Measurements from ENCODE around the gene IMPDH2. TPM values are rescaled to one million over a fixed set of nuclear protein-coding genes. Genes with fewer than 3 reads are reported as not detected.

The IMPDH2 gene
- total RNA-seq, 1 experiment from 2014 or later: 576 TPM

DNA sequence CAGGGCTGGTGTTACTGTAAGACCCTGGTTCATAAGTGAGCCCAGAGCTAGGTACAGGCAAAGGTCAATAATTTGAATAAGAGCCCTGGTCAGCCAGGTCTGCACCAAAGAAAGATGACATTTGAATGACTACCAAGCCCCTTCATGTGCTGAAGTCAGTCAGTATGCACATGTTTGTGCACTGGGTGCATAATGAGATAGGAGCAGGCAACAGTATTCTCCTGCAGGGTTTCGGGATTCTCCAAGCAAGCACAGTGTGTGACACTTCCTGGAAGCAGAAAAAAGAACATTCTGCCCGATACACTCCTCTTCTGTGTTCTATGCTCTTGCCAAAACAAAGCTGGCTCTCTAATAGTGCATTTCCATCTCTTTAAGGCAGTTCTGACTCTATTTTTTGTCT is 5.5 kb upstream of the IMPDH2 start:
- no peak overlapping the region for H3K27ac ChIP-seq (ENCODE audit: low read length)
- no TSS peak for BruUV-seq (replicated peaks)
- no peak overlapping the region for H3K9ac ChIP-seq (ENCODE audit: low read length)
- ATAC-seq (no peak), DNase-seq (no peak)
- H3F3A ChIP-seq (ENCODE audit: low read length, unreplicated experiment): peaks cover 8% of the 10 kb centered on the region
- H3K9me3 ChIP-seq (ENCODE audit: low read length): no peaks in the 10 kb centered on the region
- peaks cover 7% of the 10 kb centered on the region; the same call in 1 of the 2 replicates for H3K4me1 ChIP-seq (ENCODE audit: insufficient read depth, low read length)
- 0 out of 2 replicates have a peak, but pooled peaks cover 4% of the 10 kb centered on the region for H4K20me1 ChIP-seq (ENCODE audit: low read length)
- no peaks in the 10 kb centered on the region for H3K27me3 ChIP-seq (ENCODE audit: low read length)
- CTCF ChIA-PET: no interaction called here
- no peak overlapping the region for H2AFZ ChIP-seq (ENCODE audit: low read length)
- H3K36me3 ChIP-seq (ENCODE audit: low read depth, low read length): peaks cover 44% of the 10 kb centered on the region
- no peaks in the 10 kb centered on the region for H3K9me2 ChIP-seq (replicated peaks; ENCODE audit: low read length)
- no peak overlapping the region for H3K4me2 ChIP-seq (ENCODE audit: low read length)
- POLR2A ChIA-PET (ENCODE audit: unreplicated experiment): no interaction called here
- no peak for TF ChIP-seq EZH2 (IDR thresholded peaks at IDR 0.05; ENCODE audit: low read length, unreplicated experiment)
- TF ChIP-seq EZH2phosphoT487 (IDR thresholded peaks at IDR 0.05; ENCODE audit: borderline replicate concordance, low read length): no peak
- TF ChIP-seq, protein P1, sequence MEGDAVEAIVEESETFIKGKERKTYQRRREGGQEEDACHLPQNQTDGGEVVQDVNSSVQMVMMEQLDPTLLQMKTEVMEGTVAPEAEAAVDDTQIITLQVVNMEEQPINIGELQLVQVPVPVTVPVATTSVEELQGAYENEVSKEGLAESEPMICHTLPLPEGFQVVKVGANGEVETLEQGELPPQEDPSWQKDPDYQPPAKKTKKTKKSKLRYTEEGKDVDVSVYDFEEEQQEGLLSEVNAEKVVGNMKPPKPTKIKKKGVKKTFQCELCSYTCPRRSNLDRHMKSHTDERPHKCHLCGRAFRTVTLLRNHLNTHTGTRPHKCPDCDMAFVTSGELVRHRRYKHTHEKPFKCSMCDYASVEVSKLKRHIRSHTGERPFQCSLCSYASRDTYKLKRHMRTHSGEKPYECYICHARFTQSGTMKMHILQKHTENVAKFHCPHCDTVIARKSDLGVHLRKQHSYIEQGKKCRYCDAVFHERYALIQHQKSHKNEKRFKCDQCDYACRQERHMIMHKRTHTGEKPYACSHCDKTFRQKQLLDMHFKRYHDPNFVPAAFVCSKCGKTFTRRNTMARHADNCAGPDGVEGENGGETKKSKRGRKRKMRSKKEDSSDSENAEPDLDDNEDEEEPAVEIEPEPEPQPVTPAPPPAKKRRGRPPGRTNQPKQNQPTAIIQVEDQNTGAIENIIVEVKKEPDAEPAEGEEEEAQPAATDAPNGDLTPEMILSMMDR (conservative IDR thresholded peaks at IDR 0.05; ENCODE audit: low read depth, low read length): no peak
- intact Hi-C loops (cut with micrococcal nuclease): no loop called here
- no peak overlapping the region for H3K4me3 ChIP-seq (ENCODE audit: low read length)
- H3K79me2 ChIP-seq (ENCODE audit: low read length): no peaks in the 10 kb centered on the region

DNA sequence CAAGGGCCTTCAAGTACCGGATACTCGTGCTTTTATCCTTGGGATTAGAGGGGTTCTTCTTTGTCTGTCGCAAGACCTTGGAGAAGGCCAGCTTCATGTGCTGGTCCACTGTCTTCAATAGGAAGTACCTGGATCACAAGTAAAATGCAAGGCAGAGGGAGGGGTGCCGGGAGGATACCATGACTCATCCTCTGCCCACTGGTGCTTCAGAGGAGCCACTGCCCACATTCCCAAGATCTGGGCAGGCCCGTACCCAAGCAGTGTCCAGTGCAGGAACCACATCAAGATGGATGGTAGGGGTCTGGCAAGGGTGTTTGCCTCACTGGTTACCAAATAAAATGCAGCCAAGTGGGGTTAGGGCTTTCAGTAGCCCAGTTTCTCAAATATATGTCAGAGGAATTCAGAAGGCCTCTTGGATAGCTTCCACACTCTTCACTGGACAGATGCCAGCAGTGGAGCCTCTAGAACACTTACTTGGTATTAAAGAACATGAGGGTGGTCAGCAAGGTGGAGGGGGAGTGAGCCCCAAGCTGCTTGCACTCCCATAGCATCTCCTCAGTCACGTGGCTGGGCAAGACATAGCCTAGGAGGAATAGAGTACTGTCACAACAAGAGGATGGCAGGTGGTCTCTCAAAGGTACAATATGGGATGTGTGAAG is 3.6 kb upstream of the IMPDH2 start:
- Histone ChIP-seq H3K9me3 (ENCODE audit: low read length) (no peaks in the 10 kb centered on the region), H3K4me2 (ENCODE audit: low read length) (no peak overlapping the region), H3K27me3 (ENCODE audit: low read length) (no peaks in the 10 kb centered on the region), H3K9ac (ENCODE audit: low read length) (no peak overlapping the region), H3K36me3 (ENCODE audit: low read depth, low read length) (peaks cover 49% of the 10 kb centered on the region), H3K79me2 (ENCODE audit: low read length) (peaks cover 15% of the 10 kb centered on the region), H2AFZ (ENCODE audit: low read length) (no peak overlapping the region), H3K4me3 (ENCODE audit: low read length) (no peak overlapping the region), H3K27ac (ENCODE audit: low read length) (no peak overlapping the region), H3K9me2 (replicated peaks; ENCODE audit: low read length) (no peaks in the 10 kb centered on the region), H3F3A (ENCODE audit: low read length, unreplicated experiment) (peaks cover 10% of the 10 kb centered on the region), H4K20me1 (ENCODE audit: low read length) (0 out of 2 replicates have a peak, but pooled peaks cover 13% of the 10 kb centered on the region), H3K4me1 (ENCODE audit: insufficient read depth, low read length) (peaks cover 23% of the 10 kb centered on the region)
- ATAC-seq: no peak; the same call in 1 of the 2 replicates
- no TSS peak for BruUV-seq (replicated peaks)
- POLR2A ChIA-PET (ENCODE audit: unreplicated experiment): no interaction called here
- intact Hi-C loops (cut with micrococcal nuclease): no loop called here
- no peak for DNase-seq
- TF ChIP-seq EZH2phosphoT487 (IDR thresholded peaks at IDR 0.05; ENCODE audit: borderline replicate concordance, low read length) (no peak), EZH2 (IDR thresholded peaks at IDR 0.05; ENCODE audit: low read length, unreplicated experiment) (no peak)
- TF ChIP-seq, protein P1 (conservative IDR thresholded peaks at IDR 0.05; ENCODE audit: low read depth, low read length): no peak
- CTCF ChIA-PET: no interaction called here

DNA sequence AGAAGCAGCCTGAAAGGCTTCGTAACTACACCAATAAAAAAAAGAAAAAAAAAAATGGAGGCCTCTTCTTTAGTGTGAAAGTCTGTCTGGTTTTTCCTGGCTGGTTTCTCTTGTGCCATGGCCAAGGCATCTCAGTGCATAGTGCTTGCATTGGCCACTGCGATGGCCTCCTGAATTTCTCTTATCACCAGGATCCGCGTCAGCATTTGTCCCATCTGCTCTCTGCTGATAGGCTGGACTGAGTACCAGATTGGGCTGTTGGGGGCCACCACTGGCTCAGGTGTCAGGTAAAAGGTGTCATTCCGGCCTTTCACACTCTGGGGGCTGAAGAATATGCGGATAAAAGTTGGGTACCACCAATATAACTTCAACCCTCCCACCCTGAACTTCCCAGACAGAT is 1.1 kb upstream of the IMPDH2 start:
- Histone ChIP-seq H3K4me2 (ENCODE audit: low read length) (no peak overlapping the region), H2AFZ (ENCODE audit: low read length) (no peak overlapping the region), H3K27ac (ENCODE audit: low read length) (no peak overlapping the region), H3K9me2 (replicated peaks; ENCODE audit: low read length) (no peaks in the 10 kb centered on the region), H3K36me3 (ENCODE audit: low read depth, low read length) (peaks cover 68% of the 10 kb centered on the region), H3K4me3 (ENCODE audit: low read length) (no peak overlapping the region), H3K4me1 (ENCODE audit: insufficient read depth, low read length) (peaks cover 30% of the 10 kb centered on the region), H3K79me2 (ENCODE audit: low read length) (peaks cover 39% of the 10 kb centered on the region), H3F3A (ENCODE audit: low read length, unreplicated experiment) (peaks cover 10% of the 10 kb centered on the region), H3K27me3 (ENCODE audit: low read length) (no peaks in the 10 kb centered on the region), H3K9me3 (ENCODE audit: low read length) (no peaks in the 10 kb centered on the region), H3K9ac (ENCODE audit: low read length) (no peak overlapping the region), H4K20me1 (ENCODE audit: low read length) (0 out of 2 replicates have a peak, but pooled peaks cover 13% of the 10 kb centered on the region)
- DNase-seq (no peak), ATAC-seq (no peak)
- ChIA-PET POLR2A (ENCODE audit: unreplicated experiment) (no interaction called here), CTCF (no interaction called here)
- BruUV-seq (replicated peaks): no TSS peak
- intact Hi-C loops (cut with micrococcal nuclease): no loop called here
- TF ChIP-seq EZH2 (IDR thresholded peaks at IDR 0.05; ENCODE audit: low read length, unreplicated experiment): no peak
- no peak for TF ChIP-seq EZH2phosphoT487 (IDR thresholded peaks at IDR 0.05; ENCODE audit: borderline replicate concordance, low read length)
- TF ChIP-seq, protein P1 (conservative IDR thresholded peaks at IDR 0.05; ENCODE audit: low read depth, low read length): no peak

Measured in PC-3 (cell line).